NCI-H748 treated with DMSO at 0.1 percent for 48 hours (cell line): Measurements from ENCODE around the gene PTEN.

Experiments used
- DNase-seq: peaks from one replicate; lab custom pipeline; 2025; lab: John Stamatoyannopoulos, UW

PTEN gene

GRCh38 chr10:87976101-87976743 lies 112.8 kb downstream of the PTEN start:
- DNase-seq, result no peak

- no peak for DNase-seq
Measured at GRCh38 chr10:87978166-87978565, 114.7 kb downstream of the PTEN start.

- no peak for DNase-seq
Measured at GRCh38 chr10:87979847-87980246, 116.4 kb downstream of the PTEN start.

- DNase-seq, result no peak
Measured at GRCh38 chr10:87983716-87984115, 120.3 kb downstream of the PTEN start.

- DNase-seq, result no peak
Measured at GRCh38 chr10:87987206-87987605, 123.8 kb downstream of the PTEN start.

GRCh38 chr10:87991946-87992345 lies 128.5 kb downstream of the PTEN start:
- no peak for DNase-seq

GRCh38 chr10:88004451-88004850 lies 141.0 kb downstream of the PTEN start:
- no peak for DNase-seq

GRCh38 chr10:88006261-88006660 lies 142.8 kb downstream of the PTEN start:
- no peak for DNase-seq

- no peak for DNase-seq
Measured at GRCh38 chr10:88008866-88009470, 145.5 kb downstream of the PTEN start.

- no peak for DNase-seq
Measured at GRCh38 chr10:88012641-88013040, 149.2 kb downstream of the PTEN start.

- DNase-seq, result no peak
Measured at GRCh38 chr10:88017781-88018180, 154.4 kb downstream of the PTEN start.

GRCh38 chr10:88019753-88020152 lies 156.3 kb downstream of the PTEN start:
- DNase-seq, result no peak
